Sigmoid colon (tissue), 7 donors: ENCODE data around the gene IL23A. TPM values are rescaled to one million over a fixed set of nuclear protein-coding genes. Genes with fewer than 3 reads are reported as not detected.

Experiments used
- DNase-seq: peaks from one replicate; pipeline ENCODE4 v3.0.0-alpha.2; 2019
- H3K27ac ChIP-seq, 4 donors: fragments of 200-600 bp; sonication (generic); one replicate each; pipeline ENCODE4 v1.5.1; 2016 to 2019; ENCODE audit warnings: mild to moderate bottlenecking in 1 of 4
- H3K27me3 ChIP-seq, 3 donors: fragments of 200-600 bp; sonication (generic); one replicate each; pipeline ENCODE4 v1.5.1; 2019; ENCODE audit warnings: mild to moderate bottlenecking in 1 of 3
- H3K36me3 ChIP-seq, 4 donors: fragments of 200-600 bp; sonication (generic); one replicate each; pipeline ENCODE4 v1.5.1; 2016 to 2019
- H3K4me1 ChIP-seq, 4 donors: fragments of 200-600 bp; sonication (generic); one replicate each; pipeline ENCODE4 v1.5.1; 2017 to 2019
- H3K4me3 ChIP-seq, 4 donors: fragments of 200-600 bp; sonication (generic); one replicate each; pipeline ENCODE4 v1.5.1; 2017 to 2019; ENCODE audit warnings: mild to moderate bottlenecking in 2 of 4, moderate library complexity in 1 of 4
- H3K9me3 ChIP-seq, 4 donors: fragments of 200-600 bp in 3 of 4; sonication (generic) in 3 of 4; one replicate each; pipeline versions ENCODE4 v1.5.1 to v1.6.1; 2013 to 2019
- EP300 ChIP-seq, 4 donors: sonication (generic); formaldehyde crosslinking; IDR thresholded peaks; one replicate each; pipeline ENCODE4 v1.6.1; 2017; ENCODE audit warnings: antibody characterized with exemption in 4 of 4
- POLR2A ChIP-seq, 2 donors: fragments of 450-650 bp; IDR thresholded peaks; one replicate each; pipeline ENCODE4 v1.6.1; 2016; ENCODE audit warnings: antibody characterized with exemption in 2 of 2, mild to moderate bottlenecking in 2 of 2, moderate library complexity in 2 of 2
- POLR2AphosphoS5 ChIP-seq, 4 donors: sonication (generic); formaldehyde crosslinking; IDR thresholded peaks; one replicate each; pipeline ENCODE4 v1.6.1; 2017; ENCODE audit warnings: antibody characterized with exemption in 4 of 4
- WGBS, 2 donors: extraction: QIAGEN DNeasy Blood & Tissue Kit; methylation state at CpG; one replicate each; pipeline ENCODE4 v1.1.7; 2013; 5-methylcytosine and 5-hydroxymethylcytosine counted together
- intact Hi-C: fragments of 100-400 bp; cut with DNase I; formaldehyde crosslinking; loops from one replicate; pipeline ENCODE4 v1.15.1; 2023
- polyA plus RNA-seq, 3 donors: library from polyadenylated mRNA; stranded (reverse); fragments of 200-250 nt; gene quantifications; one replicate each; pipeline ENCODE4 v1.2.3, GENCODE V29; 2013
- total RNA-seq, 4 donors: library from RNA; depleted of rRNA; stranded (reverse); fragments of >200 nt; gene quantifications; one replicate each; pipeline ENCODE4 v1.1.0, GENCODE V29; 2016
- TF ChIP-seq, protein P1 (sequence below), 4 experiments: fragments of 450-650 bp in 3 of 4; fragments of 200-600 bp in 1 of 4; IDR thresholded peaks; one replicate each; pipeline ENCODE4 v1.5.1; 2016 to 2019; ENCODE audit warnings: antibody characterized with exemption in 4 of 4, mild to moderate bottlenecking in 3 of 4, moderate library complexity in 2 of 4
- donor health status: healthy with polysubstance abuse.
- donor health status: Bipolar disorder and iron deficiency.
- donor health status: healthy.

IL23A gene
- total and polyA plus RNA-seq, 7 donors: 3.6 TPM; not detected in 6

DNA sequence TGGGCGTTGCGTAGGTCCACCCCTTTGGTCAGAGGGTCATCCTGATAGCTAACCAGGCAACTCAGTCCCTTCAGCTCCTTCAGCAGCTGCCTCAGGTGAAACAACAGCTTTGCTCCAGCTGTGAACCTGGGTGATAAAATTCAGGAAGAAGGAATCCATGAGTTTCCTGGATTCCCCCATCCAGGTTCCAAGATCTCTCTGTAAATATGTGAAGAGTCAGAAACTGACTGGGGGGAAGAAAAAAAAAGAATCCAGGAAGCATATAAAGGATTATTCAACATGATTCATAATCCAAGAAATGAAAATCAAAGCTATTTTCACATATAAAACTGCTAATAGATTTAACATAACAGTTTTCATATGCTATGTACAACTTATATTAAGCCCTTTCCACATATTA, 12.6 kb downstream of the IL23A start:
- no peak for DNase-seq
- TF ChIP-seq POLR2AphosphoS5 (IDR thresholded peaks at IDR 0.05) (no peak), EP300 (IDR thresholded peaks at IDR 0.05) (no peak), POLR2A (IDR thresholded peaks at IDR 0.05) (no peak)
- TF ChIP-seq, protein P1, sequence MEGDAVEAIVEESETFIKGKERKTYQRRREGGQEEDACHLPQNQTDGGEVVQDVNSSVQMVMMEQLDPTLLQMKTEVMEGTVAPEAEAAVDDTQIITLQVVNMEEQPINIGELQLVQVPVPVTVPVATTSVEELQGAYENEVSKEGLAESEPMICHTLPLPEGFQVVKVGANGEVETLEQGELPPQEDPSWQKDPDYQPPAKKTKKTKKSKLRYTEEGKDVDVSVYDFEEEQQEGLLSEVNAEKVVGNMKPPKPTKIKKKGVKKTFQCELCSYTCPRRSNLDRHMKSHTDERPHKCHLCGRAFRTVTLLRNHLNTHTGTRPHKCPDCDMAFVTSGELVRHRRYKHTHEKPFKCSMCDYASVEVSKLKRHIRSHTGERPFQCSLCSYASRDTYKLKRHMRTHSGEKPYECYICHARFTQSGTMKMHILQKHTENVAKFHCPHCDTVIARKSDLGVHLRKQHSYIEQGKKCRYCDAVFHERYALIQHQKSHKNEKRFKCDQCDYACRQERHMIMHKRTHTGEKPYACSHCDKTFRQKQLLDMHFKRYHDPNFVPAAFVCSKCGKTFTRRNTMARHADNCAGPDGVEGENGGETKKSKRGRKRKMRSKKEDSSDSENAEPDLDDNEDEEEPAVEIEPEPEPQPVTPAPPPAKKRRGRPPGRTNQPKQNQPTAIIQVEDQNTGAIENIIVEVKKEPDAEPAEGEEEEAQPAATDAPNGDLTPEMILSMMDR (IDR thresholded peaks at IDR 0.05): no peak
- Histone ChIP-seq H3K36me3 (peaks cover 46 to 99% (median 79%) of the 10 kb centered on the region in 4 donors), H3K27me3 (no peaks in the 10 kb centered on the region), H3K27ac (no peak overlapping the region), H3K4me1 (no peaks in the 10 kb centered on the region), H3K9me3 (no peaks in the 10 kb centered on the region), H3K4me3 (no peak overlapping the region)
- 94 to 99% methylated on average over 2 of the region's 2 CpGs for WGBS, 2 donors
- intact Hi-C loops: no loop called here

DNA sequence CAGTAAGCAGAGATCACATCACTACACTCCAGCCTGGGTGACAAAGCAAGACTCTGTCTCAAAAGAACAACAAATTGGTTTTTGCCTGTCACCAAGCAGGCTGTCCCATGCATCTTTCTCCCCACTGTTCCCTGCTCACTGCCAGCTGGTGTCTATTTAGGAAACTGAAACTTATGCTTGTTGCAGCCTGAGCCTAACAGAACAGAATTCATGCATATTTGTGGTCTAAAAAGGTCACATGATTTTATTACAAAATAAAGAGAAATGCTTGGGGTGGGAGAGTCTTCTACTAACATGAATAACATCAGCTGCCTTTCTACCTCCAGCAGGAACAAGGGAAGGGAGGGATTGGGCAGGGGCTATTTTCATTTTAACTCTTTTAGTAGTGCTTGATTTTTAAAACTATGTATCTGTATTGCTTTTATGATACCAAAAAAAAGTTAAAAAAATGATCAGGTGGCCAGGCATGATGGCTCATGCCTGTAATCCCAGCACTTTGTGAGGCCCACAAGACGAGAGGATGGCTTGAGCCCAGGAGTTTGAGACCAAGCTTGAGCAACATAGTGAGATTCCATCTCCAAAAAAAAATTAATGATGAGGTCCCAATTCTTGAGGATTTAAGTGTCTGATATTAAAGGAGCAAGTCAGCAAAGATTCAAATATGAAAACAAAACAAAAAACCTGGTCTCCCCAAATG, 20.3 kb downstream of the IL23A start:
- no peaks in the 10 kb centered on the region for H3K27me3 ChIP-seq
- TF ChIP-seq EP300 (IDR thresholded peaks at IDR 0.05) (no peak), POLR2AphosphoS5 (IDR thresholded peaks at IDR 0.05) (peak in 2 of 4 donors; percentile 58 to 65), POLR2A (IDR thresholded peaks at IDR 0.05) (peak in 1 of 2 donors; percentile 35)
- TF ChIP-seq, protein P1 (IDR thresholded peaks at IDR 0.05): no peak
- H3K36me3 ChIP-seq: peaks cover 17 to 27% (median 21%) of the 10 kb centered on the region in 4 donors
- intact Hi-C loops: no loop called here
- H3K4me1 ChIP-seq: peaks cover 0 to 23% (median 18%) of the 10 kb centered on the region in 4 donors
- peak; percentile 66 for DNase-seq
- 9 to 30% methylated on average over 1 of the region's 1 CpG for WGBS, 2 donors
- peak overlapping the region; percentile 88 to 92 (median 90) for H3K27ac ChIP-seq
- no peaks in the 10 kb centered on the region for H3K9me3 ChIP-seq
- H3K4me3 ChIP-seq: peak overlapping the region; percentile 64 to 91 (median 78)

DNA sequence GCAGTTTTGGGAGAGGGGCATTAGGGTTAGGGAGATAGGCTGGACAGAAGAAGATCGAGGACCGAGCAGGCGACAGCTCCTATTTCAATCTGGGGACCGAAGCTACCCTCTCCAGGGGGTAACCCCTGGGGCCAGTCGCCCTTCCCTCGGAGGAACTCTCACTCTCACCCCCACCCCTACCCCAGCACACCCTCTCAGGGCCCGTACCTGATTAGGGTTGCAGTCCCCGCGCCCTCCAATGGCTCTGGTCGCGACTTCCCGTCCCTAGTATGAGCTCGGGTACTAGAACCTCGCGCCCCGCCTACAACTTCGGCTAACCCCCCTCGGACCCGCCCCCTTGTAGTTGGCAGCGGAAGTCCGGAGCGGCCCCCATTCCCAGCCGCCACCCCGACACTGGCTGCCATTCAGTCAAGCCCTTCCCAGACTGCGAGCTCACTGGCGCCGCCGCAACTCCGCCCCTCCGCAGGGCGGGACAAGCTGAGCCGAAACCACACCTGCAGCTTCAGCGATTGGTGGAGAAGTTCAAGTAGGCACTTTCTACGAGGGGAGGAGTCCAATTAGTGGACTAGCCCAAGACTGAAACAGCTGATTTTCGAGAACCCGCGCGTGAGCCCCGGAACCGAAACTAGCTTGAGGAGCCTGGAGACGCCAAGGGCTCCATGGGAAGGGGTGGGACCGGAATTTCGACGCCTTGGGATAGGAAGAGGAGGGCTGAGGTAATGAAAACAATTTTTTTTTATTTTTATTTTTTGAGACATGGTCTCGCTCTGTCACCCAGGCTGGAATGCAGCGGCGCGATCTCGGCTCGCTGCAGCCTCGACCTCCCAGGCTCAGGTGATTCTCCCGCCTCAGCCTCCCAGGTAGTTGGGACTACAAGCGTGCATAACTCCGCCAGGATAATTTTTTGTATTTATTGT, 21.4 kb downstream of the IL23A start, which contains the start of gene STAT2:
TSS of gene STAT2 (minus strand) at position 257 of the 917 bp plus-strand sequence. CDS start 3,536 bp downstream, outside the sequence.
- intact Hi-C loops: loop anchor here (1.0 to 2.0 kb wide), 2 partner anchors 89 to 105 kb away; partner anchors contain the start of gene TIMELESS
- 0% methylated on average over 54 of the region's 54 CpGs for WGBS, 2 donors
- no peaks in the 10 kb centered on the region for H3K27me3 ChIP-seq
- peak within 1 kb of the TSS; percentile 88 to 92 (median 90) for H3K27ac ChIP-seq
- peaks cover 6 to 16% (median 10%) of the 10 kb centered on the region in 4 donors for H3K36me3 ChIP-seq
- H3K4me1 ChIP-seq: peaks cover 0 to 23% (median 18%) of the 10 kb centered on the region in 4 donors
- no peaks in the 10 kb centered on the region for H3K9me3 ChIP-seq
- TF ChIP-seq POLR2A (IDR thresholded peaks at IDR 0.05) (peak; percentile 61 to 82), POLR2AphosphoS5 (IDR thresholded peaks at IDR 0.05) (peak; percentile 40 to 83 (median 76)), EP300 (IDR thresholded peaks at IDR 0.05) (peak in 2 of 4 donors; percentile 23 to 57)
- TF ChIP-seq, protein P1 (IDR thresholded peaks at IDR 0.05): peak in 1 of 4 experiments; percentile 13
- peak within 1 kb of the TSS; percentile 64 to 91 (median 78) for H3K4me3 ChIP-seq
- DNase-seq: peak; percentile 99

- Histone ChIP-seq H3K36me3 (peaks cover 0 to under 1% (median 0%) of the 10 kb centered on the region in 4 donors), H3K27me3 (no peaks in the 10 kb centered on the region), H3K4me3 (no peak overlapping the region), H3K9me3 (no peaks in the 10 kb centered on the region), H3K4me1 (peaks cover 0 to 23% (median 18%) of the 10 kb centered on the region in 4 donors), H3K27ac (no peak overlapping the region)
- intact Hi-C loops: loop anchor here (2.0 kb wide), 1 partner anchor 103 kb away; no protein-coding TSS in a partner anchor
- TF ChIP-seq, protein P1 (IDR thresholded peaks at IDR 0.05): no peak
- TF ChIP-seq POLR2AphosphoS5 (IDR thresholded peaks at IDR 0.05) (no peak), POLR2A (IDR thresholded peaks at IDR 0.05) (no peak), EP300 (IDR thresholded peaks at IDR 0.05) (no peak)
- WGBS, 2 donors: 86 to 90% methylated on average over 8 of the region's 8 CpGs
- peak; percentile 59 for DNase-seq
These were observed 22.9 kb downstream of the IL23A start for GRCh38 chr12:56361487-56362129.
